Measurements from ENCODE around the gene PIMREG. TPM values are rescaled to one million over a fixed set of nuclear protein-coding genes. Genes with fewer than 3 reads are reported as not detected.

The PIMREG gene
- under 1 TPM; 0.15 to 0.34 (median 0.16) TPM for polyA plus RNA-seq

- H3K27ac ChIP-seq (ENCODE audit: low read depth, low read length), result no peak within 1 kb of the TSS
- 0 to 1% (median 0%) methylated on average over 62 of the region's 62 CpGs for WGBS, 3 donors
Measured at GRCh38 chr17:6443692-6444570, at the start of gene PIMREG. PIMREG (plus strand) TSS chr17:6444455; CDS start chr17:6445111, 656 bp downstream.

DNA sequence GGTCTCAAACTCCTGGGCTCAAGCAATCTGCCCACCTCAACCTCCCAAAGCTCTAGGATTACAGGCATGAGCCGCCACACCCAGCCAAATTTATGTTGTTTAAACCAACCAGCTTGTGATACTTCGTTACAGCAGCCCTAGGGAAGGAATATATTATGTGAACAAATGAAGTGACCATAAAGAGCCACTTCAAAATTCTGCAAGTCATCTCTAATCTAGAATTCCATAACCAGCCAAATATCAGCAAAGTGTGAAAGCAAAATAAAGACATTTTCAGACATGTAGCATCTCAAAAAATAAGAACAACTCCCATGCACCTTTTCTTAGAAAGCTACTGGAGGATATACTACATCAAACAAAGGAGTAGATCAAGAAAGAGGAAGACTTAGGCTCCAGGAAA lies 45.3 kb upstream of the PIMREG start:
- WGBS, 3 donors, result 37 to 80% (median 72%) methylated on average over 2 of the region's 2 CpGs
- H3K27ac ChIP-seq (ENCODE audit: low read depth, low read length), result no peak overlapping the region

GRCh38 chr17:6402258-6402657 lies 42.0 kb upstream of the PIMREG start:
- WGBS, 3 donors, result 71 to 77% (median 74%) methylated on average over 6 of the region's 6 CpGs
- H3K27ac ChIP-seq (ENCODE audit: low read depth, low read length), result no peak overlapping the region

DNA sequence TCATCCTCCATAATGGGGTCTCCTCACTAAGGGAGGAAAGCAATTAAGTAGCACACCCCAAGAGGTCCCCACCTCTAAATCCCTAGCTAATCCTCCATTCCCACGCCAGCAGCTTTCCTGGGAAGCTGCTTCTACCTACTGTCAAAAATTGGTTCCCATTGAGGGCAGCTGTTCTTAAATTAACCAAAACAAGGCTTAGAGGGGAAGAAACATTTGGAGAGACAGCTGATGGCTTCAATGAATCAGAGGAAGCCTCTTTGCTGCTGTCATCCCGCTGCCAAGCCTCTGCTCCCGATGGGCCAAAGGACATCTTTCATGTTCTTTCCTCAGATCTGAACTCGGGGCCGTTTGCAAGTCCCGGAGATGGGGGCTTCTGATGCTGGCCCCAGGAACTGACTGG lies 36.0 kb upstream of the PIMREG start:
- 56 to 68% (median 61%) methylated on average over 6 of the region's 6 CpGs for WGBS, 3 donors
- no peak overlapping the region for H3K27ac ChIP-seq (ENCODE audit: low read depth, low read length)

DNA sequence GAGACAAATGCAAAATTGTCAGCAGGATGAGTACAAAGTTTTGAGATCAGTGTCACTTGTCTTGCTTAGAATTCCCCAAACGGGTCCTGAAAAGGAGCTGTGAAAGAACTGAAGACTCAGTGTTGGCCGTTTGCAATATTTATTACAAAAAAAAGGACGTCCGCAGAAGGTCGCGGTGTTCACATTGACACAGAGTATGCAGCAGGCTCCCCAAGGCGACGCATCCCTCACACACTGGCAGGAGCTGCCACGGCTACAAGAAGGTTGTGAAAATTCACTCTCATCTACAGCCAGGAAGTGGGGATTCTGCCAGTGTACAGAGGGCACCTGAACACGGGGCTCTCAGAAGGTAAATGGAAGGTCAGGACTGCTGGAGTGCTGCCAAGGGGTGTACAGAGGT lies 35.5 kb upstream of the PIMREG start:
- H3K27ac ChIP-seq (ENCODE audit: low read depth, low read length), result no peak overlapping the region
- WGBS, 3 donors, result 42 to 59% (median 59%) methylated on average over 10 of the region's 10 CpGs

DNA sequence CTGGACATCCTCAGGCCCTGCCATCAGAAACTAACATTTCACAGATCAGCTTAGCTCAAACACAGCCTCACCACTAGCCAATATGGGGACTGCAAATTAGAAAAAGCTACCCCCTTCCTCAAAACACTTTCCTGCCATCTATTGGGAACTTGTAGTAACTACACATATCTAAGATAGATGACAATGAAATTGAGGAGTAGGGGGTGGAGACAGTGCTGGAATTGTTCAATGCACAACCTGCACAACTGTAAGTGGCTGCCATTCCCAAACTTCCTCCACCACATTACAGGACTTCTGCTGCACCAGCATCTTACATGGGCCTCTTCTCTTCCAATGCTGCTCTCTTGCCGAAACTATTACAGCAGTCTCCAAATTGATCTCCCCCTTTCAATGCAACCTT lies 31.2 kb upstream of the PIMREG start:
- H3K27ac ChIP-seq (ENCODE audit: low read depth, low read length), result no peak overlapping the region

DNA sequence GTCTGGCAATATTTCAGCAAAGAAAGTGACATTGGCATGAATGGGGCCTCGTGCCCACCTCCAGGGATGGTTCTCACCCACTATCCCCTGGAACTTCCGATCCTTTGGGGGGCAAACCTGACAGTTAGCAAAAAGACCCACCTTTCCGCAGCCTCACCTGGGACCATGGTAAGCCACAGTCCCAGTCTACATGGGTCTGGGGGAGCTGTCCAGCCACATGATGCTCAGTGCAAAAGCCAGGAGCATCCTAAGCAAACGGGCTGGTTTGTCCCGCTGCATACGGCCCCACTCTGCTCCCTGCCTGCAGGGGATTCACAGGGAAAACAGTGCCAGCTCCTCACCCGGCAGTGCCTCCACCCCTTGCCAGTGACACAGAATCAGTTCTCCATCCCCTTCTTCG lies 28.6 kb upstream of the PIMREG start:
- WGBS, 3 donors, result 66 to 78% (median 77%) methylated on average over 8 of the region's 8 CpGs

More for the DNA sequence above, 31.2 kb upstream of the PIMREG start:
- WGBS, 3 donors, result 89 to 100% (median 96%) methylated on average over 1 of the region's 1 CpG

GRCh38 chr17:6420173-6420641 lies 24.0 kb upstream of the PIMREG start:
- WGBS, 3 donors, result 13 to 27% (median 24%) methylated on average over 12 to 13 of the region's 13 CpGs

More for the DNA sequence above, 28.6 kb upstream of the PIMREG start:
- H3K27ac ChIP-seq (ENCODE audit: low read depth, low read length), result no peak overlapping the region

DNA sequence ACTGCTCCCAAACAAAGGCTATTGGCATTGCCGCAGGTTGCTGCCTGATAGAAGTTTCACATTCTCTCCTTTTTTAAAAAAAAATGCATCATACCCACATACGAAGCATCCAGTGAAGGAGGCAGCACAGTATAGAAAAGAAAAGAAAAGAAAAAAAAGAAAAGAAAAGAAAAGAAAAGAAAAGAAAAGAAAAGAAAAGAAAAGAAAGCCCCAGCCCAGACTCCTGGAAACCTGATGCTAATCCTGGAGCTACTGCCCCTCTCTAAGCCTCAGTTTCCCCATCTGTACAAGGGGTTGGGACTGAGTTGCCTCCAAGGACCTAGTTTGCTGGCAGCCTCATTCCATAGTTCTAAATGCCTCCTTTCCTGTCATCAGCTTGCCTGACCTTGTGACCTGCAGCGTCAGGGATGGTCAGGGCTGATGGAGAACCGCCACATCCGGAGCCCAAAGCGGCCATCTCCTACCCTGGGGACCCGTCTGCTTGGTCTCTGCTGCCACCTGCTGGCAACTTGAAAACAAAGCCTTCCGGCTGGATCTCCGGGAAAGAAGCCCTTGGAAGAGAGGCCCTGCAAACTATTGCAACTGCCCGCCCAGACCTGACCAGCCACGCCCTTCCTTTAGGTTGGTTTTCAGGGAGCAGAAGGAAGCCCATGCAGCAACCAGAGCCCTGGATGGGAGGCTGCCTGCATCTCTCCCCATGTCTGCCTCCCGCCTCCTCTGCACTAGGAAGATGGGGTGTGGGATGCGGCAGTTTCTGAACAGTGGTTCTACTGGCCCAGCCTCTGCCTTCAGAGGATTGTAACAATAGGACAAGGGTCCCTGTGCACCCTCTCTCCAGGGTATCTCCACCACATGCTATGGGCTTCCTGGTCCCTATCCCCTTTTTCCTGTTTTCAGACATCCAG lies 22.3 kb upstream of the PIMREG start:
- no peak overlapping the region for H3K27ac ChIP-seq (ENCODE audit: low read depth, low read length)
- 22 to 26% (median 24%) methylated on average over 13 of the region's 13 CpGs for WGBS, 3 donors

More at GRCh38 chr17:6420173-6420641, 24.0 kb upstream of the PIMREG start:
- H3K27ac ChIP-seq (ENCODE audit: low read depth, low read length), result no peak overlapping the region

DNA sequence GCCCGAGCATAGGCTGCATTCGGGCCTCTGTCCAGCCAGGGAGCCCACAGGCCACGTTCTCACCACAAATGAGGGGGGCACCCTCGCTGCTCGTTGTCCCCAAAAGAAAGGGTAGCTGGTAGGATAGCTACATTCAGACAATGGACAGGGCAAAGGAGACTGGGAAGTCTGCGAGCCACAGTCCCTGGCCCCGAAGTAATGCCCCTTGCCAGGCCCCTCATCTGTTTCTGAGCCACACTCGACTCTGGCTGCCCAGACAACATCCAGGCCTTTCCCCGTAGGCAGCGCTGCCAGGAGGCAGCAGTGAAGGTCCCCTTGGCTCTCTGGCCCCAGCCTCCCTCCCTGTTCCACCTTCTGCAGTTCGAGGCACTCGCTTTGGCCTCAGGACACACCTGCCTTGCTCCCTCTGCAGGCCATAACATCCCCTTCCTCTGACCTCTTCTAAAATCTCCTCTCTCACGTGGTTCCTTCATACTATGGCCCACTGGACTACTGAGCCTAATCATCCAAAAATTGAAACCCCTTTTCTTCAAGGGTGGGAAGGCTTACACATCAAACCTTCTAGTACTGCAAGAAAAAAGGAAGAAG lies 21.5 kb upstream of the PIMREG start:
- H3K27ac ChIP-seq (ENCODE audit: low read depth, low read length), result no peak overlapping the region
- 60 to 67% (median 61%) methylated on average over 13 of the region's 13 CpGs for WGBS, 3 donors

DNA sequence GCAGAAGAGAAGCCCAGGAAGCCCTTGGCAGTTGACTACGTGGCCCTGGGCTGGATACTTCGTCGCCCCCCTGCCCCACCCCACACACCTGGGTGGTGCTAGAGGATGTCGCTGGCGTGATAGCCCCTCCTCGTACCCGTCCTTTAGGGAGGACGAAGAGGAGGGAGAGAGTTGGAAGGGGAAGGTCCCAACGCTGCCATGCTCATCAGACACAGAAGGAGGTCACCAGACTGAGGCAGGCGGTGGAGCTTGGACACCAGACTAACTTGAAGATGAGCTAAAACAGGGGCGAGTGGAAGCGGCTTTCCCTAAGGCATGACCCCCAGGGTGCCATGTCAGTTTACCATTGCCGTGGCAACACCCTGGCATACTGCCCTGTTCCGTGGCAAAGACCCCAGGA lies 20.3 kb upstream of the PIMREG start:
- 68 to 75% (median 74%) methylated on average over 14 of the region's 14 CpGs for WGBS, 3 donors

GRCh38 chr17:6425407-6425806 lies 18.8 kb upstream of the PIMREG start:
- WGBS, 3 donors, result 89 to 91% (median 90%) methylated on average over 16 to 18 of the region's 18 CpGs

More for the DNA sequence above, 20.3 kb upstream of the PIMREG start:
- H3K27ac ChIP-seq (ENCODE audit: low read depth, low read length), result no peak overlapping the region

DNA sequence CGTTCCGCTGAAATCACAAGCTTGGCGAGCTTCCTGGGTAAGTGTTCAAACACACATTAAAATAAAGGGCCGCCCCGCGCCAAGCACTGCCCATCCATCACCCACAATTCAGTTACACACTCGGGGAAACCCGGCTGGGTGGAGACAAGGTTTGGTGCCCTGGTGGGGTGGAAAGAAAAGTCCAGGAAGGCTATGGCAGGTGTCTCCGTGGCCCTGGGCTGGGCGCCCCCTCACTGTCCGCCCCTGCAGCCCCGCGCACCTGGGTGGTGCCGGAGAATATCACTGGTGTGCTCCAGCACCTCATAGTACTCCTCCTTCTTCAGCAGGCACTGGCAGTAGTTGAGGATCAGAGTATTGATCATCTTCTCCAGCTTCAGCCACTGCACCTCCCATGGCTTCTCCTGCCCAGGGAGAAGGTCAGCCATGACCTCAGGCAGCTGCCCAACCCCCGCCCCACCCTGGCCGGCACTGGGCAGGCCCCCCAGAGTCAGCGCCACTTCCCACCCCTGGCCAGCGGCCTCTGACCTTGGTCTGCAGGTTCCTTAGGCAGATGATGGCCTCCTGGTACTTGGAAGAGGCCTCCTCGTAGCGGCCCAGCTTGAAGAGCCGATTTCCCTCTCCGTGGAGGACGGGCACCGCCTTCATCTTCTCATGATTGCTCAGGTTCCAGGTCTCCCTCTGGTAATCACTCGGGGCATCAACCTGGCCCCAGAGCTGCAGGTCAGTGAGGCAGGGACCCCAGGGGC lies 17.7 kb upstream of the PIMREG start:
- no peak overlapping the region for H3K27ac ChIP-seq (ENCODE audit: low read depth, low read length)
- WGBS, 3 donors, result 75 to 89% (median 89%) methylated on average over 25 of the region's 25 CpGs

More at GRCh38 chr17:6425407-6425806, 18.8 kb upstream of the PIMREG start:
- H3K27ac ChIP-seq (ENCODE audit: low read depth, low read length), result no peak overlapping the region

DNA sequence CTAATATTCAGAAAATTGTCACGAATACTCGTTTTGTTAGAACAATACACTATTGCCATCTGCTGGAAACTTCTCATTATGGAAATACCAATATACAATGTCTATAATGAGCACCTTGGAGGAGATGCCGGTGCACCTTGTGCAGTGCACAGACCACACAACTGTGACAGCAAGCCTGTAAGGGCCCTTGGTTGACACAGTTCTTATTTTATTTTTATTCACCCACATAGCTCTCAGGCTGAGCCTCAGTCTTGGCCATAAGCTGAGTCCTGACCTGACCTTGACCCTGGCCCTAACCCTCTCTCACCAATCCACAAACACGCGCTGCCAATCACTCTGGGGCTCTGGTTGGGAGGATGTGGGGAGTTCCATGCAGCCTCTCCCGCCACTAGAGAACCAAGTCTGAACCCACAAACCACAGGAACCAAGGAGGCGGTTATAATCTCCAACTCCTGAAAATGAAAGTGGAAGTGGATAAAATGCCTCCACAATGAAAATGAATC lies 16.9 kb upstream of the PIMREG start:
- no peak overlapping the region for H3K27ac ChIP-seq (ENCODE audit: low read depth, low read length)
- WGBS, 3 donors, result 39 to 67% (median 43%) methylated on average over 7 of the region's 7 CpGs

DNA sequence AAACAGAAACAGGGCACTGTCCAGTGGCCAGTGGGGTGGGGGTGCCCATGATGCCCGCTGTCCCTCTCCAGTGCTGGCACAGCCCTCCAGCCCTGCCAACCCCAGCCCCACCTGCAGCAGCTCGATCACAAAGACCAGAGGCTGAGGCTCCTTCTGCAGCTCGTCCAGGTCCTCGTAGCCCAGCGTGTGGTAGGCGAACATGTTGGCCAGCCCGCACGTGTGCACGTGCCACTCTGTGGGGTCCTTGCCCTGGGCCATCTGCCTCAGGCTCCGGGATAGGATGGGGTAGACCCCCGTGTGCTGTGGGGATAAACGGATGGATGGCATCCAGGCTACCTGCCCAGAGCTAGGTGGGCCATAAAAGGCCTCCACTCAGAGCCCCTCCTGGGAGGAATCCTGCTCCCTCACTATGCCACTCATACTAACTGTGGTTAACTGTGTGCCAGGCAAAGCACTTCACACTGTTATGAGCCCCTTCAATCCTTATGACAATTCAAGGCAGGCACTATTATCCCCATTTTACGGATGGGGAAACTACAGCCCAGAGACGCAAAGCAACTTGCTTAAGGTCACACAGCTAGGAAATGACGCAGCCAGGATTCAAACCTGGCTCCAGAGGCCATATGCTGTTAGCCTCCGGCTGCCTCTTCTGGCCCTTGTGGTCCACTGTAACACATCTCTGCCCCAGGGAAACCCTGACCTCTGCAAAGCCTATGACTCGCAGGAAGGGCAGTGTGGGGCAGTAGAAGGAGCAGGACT lies 15.9 kb upstream of the PIMREG start:
- 85 to 92% (median 88%) methylated on average over 17 of the region's 17 CpGs for WGBS, 3 donors
- no peak overlapping the region for H3K27ac ChIP-seq (ENCODE audit: low read depth, low read length)

- no peak overlapping the region for H3K27ac ChIP-seq (ENCODE audit: low read depth, low read length)
- 83 to 88% (median 84%) methylated on average over 7 of the region's 7 CpGs for WGBS, 3 donors
Measured at GRCh38 chr17:6429266-6429665, 15.0 kb upstream of the PIMREG start.

DNA sequence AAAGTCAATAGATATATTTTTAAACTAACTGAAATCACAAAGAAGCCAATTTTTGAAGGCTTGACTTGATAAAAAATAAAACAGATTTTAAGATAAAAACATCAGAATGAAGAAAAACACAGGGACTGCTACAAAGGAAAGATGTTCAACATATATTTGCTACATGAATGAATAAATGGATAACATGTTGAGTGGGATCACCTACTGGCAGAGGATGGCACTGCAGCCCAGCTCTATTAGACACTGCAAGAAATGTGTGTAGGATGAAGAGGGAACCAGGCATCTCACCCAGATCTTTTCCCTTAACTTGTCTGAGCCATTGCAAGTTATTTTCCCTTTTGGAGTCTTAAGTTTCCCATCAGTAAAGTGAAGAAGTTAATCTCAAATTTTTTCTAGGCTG lies 13.5 kb upstream of the PIMREG start:
- no peak overlapping the region for H3K27ac ChIP-seq (ENCODE audit: low read depth, low read length)
